Cardiac muscle cell (in vitro differentiated cells and primary cell): ENCODE results near the gene ARRDC3. TPM values are rescaled to one million over a fixed set of nuclear protein-coding genes. Genes with fewer than 3 reads are reported as not detected.
A peak's percentile ranks its signal among the peaks of the same experiment; 100 is the strongest.

ENCODE experiments used
- DNase-seq, 2 donors: peaks; one replicate each; pipeline versions ENCODE4 v3.0.0 to v3.0.0-alpha.2; 2010 to 2017; ENCODE audit warnings: low read depth in 1 of 2, low spot score in 1 of 2
- H3K27ac ChIP-seq: fragments of 200-600 bp; sonication (generic); 2 replicates; pipeline ENCODE4 v1.5.1; 2016
- H3K27me3 ChIP-seq: fragments of 200-600 bp; sonication (generic); 2 replicates; pipeline ENCODE4 v1.6.0; 2016; ENCODE audit warnings: control low read depth
- H3K36me3 ChIP-seq: fragments of 200-600 bp; sonication (generic); 2 replicates; pipeline ENCODE4 v1.5.1; 2016; ENCODE audit warnings: control low read depth
- H3K4me1 ChIP-seq: fragments of 200-600 bp; sonication (generic); 2 replicates; pipeline ENCODE4 v1.8.1; 2017; ENCODE audit warnings: low read depth, mild to moderate bottlenecking, mixed run types
- H3K4me3 ChIP-seq: fragments of 200-600 bp; sonication (generic); 2 replicates; pipeline ENCODE4 v1.5.1; 2016; ENCODE audit warnings: mild to moderate bottlenecking
- H3K9me3 ChIP-seq: fragments of 200-600 bp; sonication (generic); 2 replicates; pipeline ENCODE4 v1.5.1; 2017; ENCODE audit warnings: low read depth, mild to moderate bottlenecking, control low read depth
- CTCF ChIP-seq: IDR thresholded peaks from 2 replicates; pipeline ENCODE4 v1.5.1; 2012; ENCODE audit warnings: low read depth, mild to moderate bottlenecking, low read length
- polyA plus RNA-seq: library from polyadenylated mRNA; unstranded; fragments of >200 nt; fragmentation: Nextera tagmentation; extraction: Ambion mirVana; gene quantifications from 2 replicates; pipeline ENCODE4 v1.2.1, GENCODE V29; 2016
- total RNA-seq: library from RNA; depleted of rRNA; stranded (reverse); fragments of >200 nt; gene quantifications from 2 replicates; pipeline ENCODE4 v1.2.3, GENCODE V29; 2016

The ARRDC3 gene
- total and polyA plus RNA-seq, 2 experiments from 2014 or later: 56.8 to 75.8 TPM

- peak overlapping the region; percentile 97 for H3K27ac ChIP-seq
- DNase-seq: peak; percentile 96 to 98
Measured at GRCh38 chr5:91380491-91381238, 2.5 kb downstream of the ARRDC3 start.

GRCh38 chr5:91379914-91380490 lies 3.1 kb downstream of the ARRDC3 start:
- no peak for TF ChIP-seq CTCF
- Histone ChIP-seq H3K4me1 (peaks cover 25% of the 10 kb centered on the region), H3K27ac (peak overlapping the region; percentile 97), H3K9me3 (no peaks in the 10 kb centered on the region), H3K36me3 (peaks cover 32% of the 10 kb centered on the region), H3K27me3 (no peaks in the 10 kb centered on the region), H3K4me3 (peak overlapping the region; percentile 76)
- peak; percentile 97 for DNase-seq

More at GRCh38 chr5:91380491-91381238, 2.5 kb downstream of the ARRDC3 start:
- Histone ChIP-seq H3K36me3 (peaks cover 26% of the 10 kb centered on the region), H3K27me3 (no peaks in the 10 kb centered on the region), H3K4me1 (peaks cover 27% of the 10 kb centered on the region), H3K4me3 (peak overlapping the region; percentile 76), H3K9me3 (no peaks in the 10 kb centered on the region)
- TF ChIP-seq CTCF: no peak

GRCh38 chr5:91379246-91379913 lies 3.7 kb downstream of the ARRDC3 start:
- TF ChIP-seq CTCF: no peak
- Histone ChIP-seq H3K4me3 (peak overlapping the region; percentile 61), H3K27ac (peak overlapping the region; percentile 97), H3K36me3 (peaks cover 39% of the 10 kb centered on the region), H3K4me1 (peaks cover 21% of the 10 kb centered on the region), H3K27me3 (no peaks in the 10 kb centered on the region), H3K9me3 (no peaks in the 10 kb centered on the region)
- DNase-seq: no peak

- Histone ChIP-seq H3K27ac (peak overlapping the region; percentile 97), H3K27me3 (no peaks in the 10 kb centered on the region), H3K36me3 (peaks cover 45% of the 10 kb centered on the region), H3K4me1 (peaks cover 20% of the 10 kb centered on the region), H3K9me3 (no peaks in the 10 kb centered on the region), H3K4me3 (peak overlapping the region; percentile 61)
- no peak for DNase-seq
- TF ChIP-seq CTCF: no peak
Measured at GRCh38 chr5:91378752-91379211, 4.3 kb downstream of the ARRDC3 start.

- Histone ChIP-seq H3K4me1 (peaks cover 20% of the 10 kb centered on the region), H3K36me3 (peaks cover 80% of the 10 kb centered on the region), H3K4me3 (no peak overlapping the region), H3K9me3 (no peaks in the 10 kb centered on the region), H3K27me3 (no peaks in the 10 kb centered on the region), H3K27ac (peak overlapping the region; percentile 47)
- no peak for TF ChIP-seq CTCF
- DNase-seq: no peak
Measured at GRCh38 chr5:91374893-91375520, 8.1 kb downstream of the ARRDC3 start.
